ENCODE results near the gene HDAC10. TPM values are rescaled to one million over a fixed set of nuclear protein-coding genes. Genes with fewer than 3 reads are reported as not detected.

The HDAC10 gene
- total RNA-seq, 1 donor from 2014 or later = 12.0 TPM

- DNase-seq = peak; percentile 69
These were observed 9.9 kb upstream of the HDAC10 start for GRCh38 chr22:50260801-50261614.

GRCh38 chr22:50260434-50260800, 9.4 kb upstream of the HDAC10 start:
- intact Hi-C loops (cut with DNase I) = no loop called here

More at GRCh38 chr22:50260801-50261614, 9.9 kb upstream of the HDAC10 start:
- ATAC-seq (ENCODE audit: poor library complexity) = peak; percentile 4
- intact Hi-C loops (cut with DNase I) = no loop called here

GRCh38 chr22:50259302-50259701, 8.2 kb upstream of the HDAC10 start:
- intact Hi-C loops (cut with DNase I) = no loop called here
- ATAC-seq (ENCODE audit: poor library complexity) (no peak), DNase-seq (no peak)

More at GRCh38 chr22:50260434-50260800, 9.4 kb upstream of the HDAC10 start:
- DNase-seq (no peak), ATAC-seq (ENCODE audit: poor library complexity) (no peak)

GRCh38 chr22:50258361-50259292, 7.6 kb upstream of the HDAC10 start:
- ATAC-seq (ENCODE audit: poor library complexity) (peak; percentile 86), DNase-seq (peak; percentile 67)
- intact Hi-C loops (cut with DNase I) = no loop called here

GRCh38 chr22:50257451-50258360, 6.6 kb upstream of the HDAC10 start:
- intact Hi-C loops (cut with DNase I) = no loop called here

GRCh38 chr22:50257041-50257440, 6.0 kb upstream of the HDAC10 start:
- intact Hi-C loops (cut with DNase I) = no loop called here
- ATAC-seq (ENCODE audit: poor library complexity) (no peak), DNase-seq (no peak)

More at GRCh38 chr22:50257451-50258360, 6.6 kb upstream of the HDAC10 start:
- peak; percentile 26 for ATAC-seq (ENCODE audit: poor library complexity)
- no peak for DNase-seq

GRCh38 chr22:50256258-50256862, 5.3 kb upstream of the HDAC10 start:
- DNase-seq = no peak
- ATAC-seq (ENCODE audit: poor library complexity) = no peak
- intact Hi-C loops (cut with DNase I) = no loop called here

GRCh38 chr22:50255607-50256006, 4.5 kb upstream of the HDAC10 start:
- no peak for ATAC-seq (ENCODE audit: poor library complexity)
- intact Hi-C loops (cut with DNase I) = no loop called here

GRCh38 chr22:50255099-50255498, 4.0 kb upstream of the HDAC10 start:
- DNase-seq (no peak), ATAC-seq (ENCODE audit: poor library complexity) (no peak)
- intact Hi-C loops (cut with DNase I) = no loop called here

More at GRCh38 chr22:50255607-50256006, 4.5 kb upstream of the HDAC10 start:
- no peak for DNase-seq

- no peak for ATAC-seq (ENCODE audit: poor library complexity)
- intact Hi-C loops (cut with DNase I) = loop anchor here (5.0 kb wide), 1 partner anchor 73 kb away; the partner anchor contains the start of gene DENND6B
- no peak for DNase-seq
These were observed 2.9 kb upstream of the HDAC10 start for GRCh38 chr22:50253941-50254340.

- ATAC-seq (ENCODE audit: poor library complexity) (no peak), DNase-seq (no peak)
- intact Hi-C loops (cut with DNase I) = loop anchor here (5.0 kb wide), 1 partner anchor 74 kb away; the partner anchor contains the start of gene DENND6B
These were observed 2.2 kb upstream of the HDAC10 start for GRCh38 chr22:50253046-50253915.

GRCh38 chr22:50252082-50253045, 1.3 kb upstream of the HDAC10 start:
- peak; percentile 82 for ATAC-seq (ENCODE audit: poor library complexity)
- intact Hi-C loops (cut with DNase I) = loop anchor here (5.0 kb wide), 1 partner anchor 75 kb away; the partner anchor contains the start of gene DENND6B
- DNase-seq = peak; percentile 86

- intact Hi-C loops (cut with DNase I) = loop anchor here (5.0 kb wide), 1 partner anchor 76 kb away; the partner anchor contains the start of gene DENND6B
- no peak for DNase-seq
- ATAC-seq (ENCODE audit: poor library complexity) = no peak
These were observed 514 bp upstream of the HDAC10 start for GRCh38 chr22:50251477-50252081.

- intact Hi-C loops (cut with DNase I) = loop anchor here (5.0 kb wide), 1 partner anchor 77 kb away; the partner anchor contains the start of gene DENND6B
- ATAC-seq (ENCODE audit: poor library complexity) = no peak
- DNase-seq = no peak
These were observed 863 bp downstream of the HDAC10 start for GRCh38 chr22:50250249-50250554.
